OCI-LY7 (cell line): ENCODE data around the gene NKX1-1.

Experiments
- EZH2phosphoT487 ChIP-seq: fragments of 200-600 bp; sonication (generic); IDR thresholded peaks from 2 replicates; pipeline ENCODE4 v1.6.1; 2018; ENCODE audit warnings: low read depth, borderline replicate concordance, mild to moderate bottlenecking, mixed run types, antibody characterized with exemption, low read length, moderate library complexity, mixed read lengths
- TF ChIP-seq, protein P1 (sequence below): fragments of 200-600 bp; sonication (generic); conservative IDR thresholded peaks from 2 replicates; pipeline ENCODE4 v1.5.1; 2014; ENCODE audit warnings: mild to moderate bottlenecking, antibody characterized with exemption, low read length, moderate library complexity, mixed read lengths

GRCh38 chr4:1367230-1367935, 38.9 kb downstream of the NKX1-1 start:
- TF ChIP-seq, protein P1, sequence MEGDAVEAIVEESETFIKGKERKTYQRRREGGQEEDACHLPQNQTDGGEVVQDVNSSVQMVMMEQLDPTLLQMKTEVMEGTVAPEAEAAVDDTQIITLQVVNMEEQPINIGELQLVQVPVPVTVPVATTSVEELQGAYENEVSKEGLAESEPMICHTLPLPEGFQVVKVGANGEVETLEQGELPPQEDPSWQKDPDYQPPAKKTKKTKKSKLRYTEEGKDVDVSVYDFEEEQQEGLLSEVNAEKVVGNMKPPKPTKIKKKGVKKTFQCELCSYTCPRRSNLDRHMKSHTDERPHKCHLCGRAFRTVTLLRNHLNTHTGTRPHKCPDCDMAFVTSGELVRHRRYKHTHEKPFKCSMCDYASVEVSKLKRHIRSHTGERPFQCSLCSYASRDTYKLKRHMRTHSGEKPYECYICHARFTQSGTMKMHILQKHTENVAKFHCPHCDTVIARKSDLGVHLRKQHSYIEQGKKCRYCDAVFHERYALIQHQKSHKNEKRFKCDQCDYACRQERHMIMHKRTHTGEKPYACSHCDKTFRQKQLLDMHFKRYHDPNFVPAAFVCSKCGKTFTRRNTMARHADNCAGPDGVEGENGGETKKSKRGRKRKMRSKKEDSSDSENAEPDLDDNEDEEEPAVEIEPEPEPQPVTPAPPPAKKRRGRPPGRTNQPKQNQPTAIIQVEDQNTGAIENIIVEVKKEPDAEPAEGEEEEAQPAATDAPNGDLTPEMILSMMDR: no peak
- no peak for TF ChIP-seq EZH2phosphoT487
